Sciatic nerve (tissue), 2 donors: ENCODE measurements around the gene ARHGEF38. TPM values are rescaled to one million over a fixed set of nuclear protein-coding genes. Genes with fewer than 3 reads are reported as not detected.

Experiments
- ATAC-seq: fragments of 200-7000 bp; cut with Tn5 transposase; one replicate; pipeline ENCODE4 v1.9.1; 2020; ENCODE audit warnings: mild to moderate bottlenecking, moderate library complexity
- DNase-seq: peaks from one replicate; pipeline ENCODE4 v3.0.0-alpha.2; 2020; ENCODE audit warnings: low spot score
- intact Hi-C: fragments of 100-400 bp; cut with DNase I; formaldehyde crosslinking; loops from one replicate; pipeline ENCODE4 v1.14.2; 2022
- total RNA-seq: library from RNA; stranded (reverse); fragmentation: NEBNext Ultra II Directional; extraction: Animal tissue kit (Norgen Biotek cat#: 25700); gene quantifications from one replicate; pipeline ENCODE4 v1.2.1, GENCODE V29; 2021
- donor health status: DM: no; HTN: no; CAD: no.
- donor health status: DM: no; HTN: no; CAD: no.

The ARHGEF38 gene
- total RNA-seq, 1 donor from 2014 or later = 0.40 TPM

- no peak for ATAC-seq
- no peak for DNase-seq
- intact Hi-C loops = no loop called here
Observed at GRCh38 chr4:105633241-105633640, 80.8 kb downstream of the ARHGEF38 start.

- ATAC-seq = no peak
- intact Hi-C loops = no loop called here
- DNase-seq = no peak
Observed at GRCh38 chr4:105634402-105635080, 82.1 kb downstream of the ARHGEF38 start.

GRCh38 chr4:105637408-105638176, 85.2 kb downstream of the ARHGEF38 start:
- DNase-seq (peak; percentile 80), ATAC-seq (peak; percentile 69)
- intact Hi-C loops = no loop called here

- intact Hi-C loops = no loop called here
- ATAC-seq = no peak
- no peak for DNase-seq
Observed at GRCh38 chr4:105641845-105642244, 89.4 kb downstream of the ARHGEF38 start.

GRCh38 chr4:105644257-105644656, 91.8 kb downstream of the ARHGEF38 start:
- intact Hi-C loops = no loop called here
- ATAC-seq = no peak
- no peak for DNase-seq

- intact Hi-C loops = no loop called here
- ATAC-seq = no peak
- no peak for DNase-seq
Observed at GRCh38 chr4:105645440-105645839, 93.0 kb downstream of the ARHGEF38 start.

GRCh38 chr4:105650190-105650589, 97.8 kb downstream of the ARHGEF38 start:
- intact Hi-C loops = no loop called here
- DNase-seq = no peak
- ATAC-seq = no peak

- intact Hi-C loops = no loop called here
- ATAC-seq (no peak), DNase-seq (no peak)
Observed at GRCh38 chr4:105651884-105652283, 99.5 kb downstream of the ARHGEF38 start.

GRCh38 chr4:105652286-105652888, 100.0 kb downstream of the ARHGEF38 start:
- intact Hi-C loops = no loop called here
- DNase-seq (no peak), ATAC-seq (no peak)

GRCh38 chr4:105657117-105657765, 104.8 kb downstream of the ARHGEF38 start:
- intact Hi-C loops = no loop called here
- DNase-seq = no peak
- no peak for ATAC-seq

GRCh38 chr4:105659190-105659589, 106.8 kb downstream of the ARHGEF38 start:
- intact Hi-C loops = no loop called here
- DNase-seq (no peak), ATAC-seq (no peak)

GRCh38 chr4:105661028-105661427, 108.6 kb downstream of the ARHGEF38 start:
- no peak for ATAC-seq
- intact Hi-C loops = no loop called here
- no peak for DNase-seq

GRCh38 chr4:105662935-105663675, 110.7 kb downstream of the ARHGEF38 start:
- intact Hi-C loops = no loop called here
- ATAC-seq (no peak), DNase-seq (no peak)

- ATAC-seq (peak; percentile 49), DNase-seq (no peak)
- intact Hi-C loops = no loop called here
Observed at GRCh38 chr4:105666693-105667092, 114.3 kb downstream of the ARHGEF38 start.

- intact Hi-C loops = no loop called here
- DNase-seq (no peak), ATAC-seq (no peak)
Observed at GRCh38 chr4:105670684-105671083, 118.3 kb downstream of the ARHGEF38 start.

- no peak for ATAC-seq
- intact Hi-C loops = no loop called here
- no peak for DNase-seq
Observed at GRCh38 chr4:105671301-105671700, 118.9 kb downstream of the ARHGEF38 start.

- ATAC-seq = no peak
Observed at GRCh38 chr4:105674011-105674410, 121.6 kb downstream of the ARHGEF38 start.

GRCh38 chr4:105677709-105678108, 125.3 kb downstream of the ARHGEF38 start:
- intact Hi-C loops = no loop called here
- ATAC-seq (no peak), DNase-seq (no peak)

More at GRCh38 chr4:105674011-105674410, 121.6 kb downstream of the ARHGEF38 start:
- intact Hi-C loops = no loop called here
- no peak for DNase-seq

- no peak for DNase-seq
- intact Hi-C loops = no loop called here
- no peak for ATAC-seq
Observed at GRCh38 chr4:105679186-105679585, 126.8 kb downstream of the ARHGEF38 start.
